AG04449 (cell line): ENCODE measurements around the gene CLDN25.
A peak's percentile ranks its signal among the peaks of the same experiment; 100 is the strongest.

Source experiments
- CTCF ChIA-PET: fragments of 350-600 bp; formaldehyde crosslinking; extraction: SDS; loops from one replicate; lab custom pipeline; 2021; ENCODE audit warnings: antibody characterized with exemption; lab: Yijun Ruan, JAX
- POLR2A ChIA-PET: fragments of 400-600, 350-600 bp; formaldehyde crosslinking; extraction: SDS; loops from one replicate; lab custom pipeline; 2020; ENCODE audit warnings: antibody characterized with exemption, inconsistent platforms; lab: Yijun Ruan, JAX
- DNase-seq: peaks from one replicate; pipeline ENCODE4 v3.0.0-alpha.2; 2010; ENCODE audit warnings: low read depth, low spot score
- H3K4me3 ChIP-seq: 2 replicates; pipeline ENCODE4 v1.5.1; 2011; ENCODE audit warnings: low read depth, mild to moderate bottlenecking, control low read depth, low read length
- TF ChIP-seq, protein P1 (sequence below): IDR thresholded peaks from one replicate; pipeline ENCODE4 v1.5.1; 2011; ENCODE audit warnings: mild to moderate bottlenecking, moderate library complexity, low read length, control low read depth, inconsistent platforms; ENCODE audit not compliant: insufficient read depth; ENCODE audit errors: missing control alignments

Gene CLDN25

GRCh38 chr11:113764527-113765219, 14.9 kb upstream of the CLDN25 start:
- TF ChIP-seq, protein P1, sequence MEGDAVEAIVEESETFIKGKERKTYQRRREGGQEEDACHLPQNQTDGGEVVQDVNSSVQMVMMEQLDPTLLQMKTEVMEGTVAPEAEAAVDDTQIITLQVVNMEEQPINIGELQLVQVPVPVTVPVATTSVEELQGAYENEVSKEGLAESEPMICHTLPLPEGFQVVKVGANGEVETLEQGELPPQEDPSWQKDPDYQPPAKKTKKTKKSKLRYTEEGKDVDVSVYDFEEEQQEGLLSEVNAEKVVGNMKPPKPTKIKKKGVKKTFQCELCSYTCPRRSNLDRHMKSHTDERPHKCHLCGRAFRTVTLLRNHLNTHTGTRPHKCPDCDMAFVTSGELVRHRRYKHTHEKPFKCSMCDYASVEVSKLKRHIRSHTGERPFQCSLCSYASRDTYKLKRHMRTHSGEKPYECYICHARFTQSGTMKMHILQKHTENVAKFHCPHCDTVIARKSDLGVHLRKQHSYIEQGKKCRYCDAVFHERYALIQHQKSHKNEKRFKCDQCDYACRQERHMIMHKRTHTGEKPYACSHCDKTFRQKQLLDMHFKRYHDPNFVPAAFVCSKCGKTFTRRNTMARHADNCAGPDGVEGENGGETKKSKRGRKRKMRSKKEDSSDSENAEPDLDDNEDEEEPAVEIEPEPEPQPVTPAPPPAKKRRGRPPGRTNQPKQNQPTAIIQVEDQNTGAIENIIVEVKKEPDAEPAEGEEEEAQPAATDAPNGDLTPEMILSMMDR = no peak
- POLR2A ChIA-PET = no interaction called here
- no peak overlapping the region for H3K4me3 ChIP-seq
- CTCF ChIA-PET = interaction anchor here (1.2 to 1.9 kb wide), 4 partner anchors 9 to 498 kb away, joined by 3 to 11 read pairs (median 4); partner anchors contain the start of gene ZW10
- no peak for DNase-seq

DNA sequence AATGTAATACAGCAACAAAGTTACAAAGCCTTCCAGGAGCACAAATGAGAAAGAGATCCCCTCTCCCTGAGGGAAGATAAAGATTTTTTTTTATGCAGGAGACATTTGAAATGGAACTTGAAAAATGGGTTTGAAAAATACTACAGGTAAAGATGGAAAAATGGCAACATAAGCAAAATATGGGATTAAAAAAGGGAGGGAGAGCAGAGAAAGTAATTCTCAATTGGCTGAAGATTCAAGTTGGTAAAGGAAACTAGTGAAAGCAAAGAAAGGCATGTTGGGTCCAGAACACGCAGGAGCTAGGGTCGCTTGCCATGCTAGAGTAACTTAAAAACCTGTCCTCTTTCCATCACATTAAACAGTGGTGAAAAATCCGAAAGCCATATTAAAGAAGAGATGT, 7.6 kb upstream of the CLDN25 start:
- CTCF ChIA-PET = interaction anchor here (0.9 to 2.6 kb wide), 3 partner anchors 10 to 24 kb away, joined by 3 to 11 read pairs (median 10); no protein-coding TSS in a partner anchor

DNA sequence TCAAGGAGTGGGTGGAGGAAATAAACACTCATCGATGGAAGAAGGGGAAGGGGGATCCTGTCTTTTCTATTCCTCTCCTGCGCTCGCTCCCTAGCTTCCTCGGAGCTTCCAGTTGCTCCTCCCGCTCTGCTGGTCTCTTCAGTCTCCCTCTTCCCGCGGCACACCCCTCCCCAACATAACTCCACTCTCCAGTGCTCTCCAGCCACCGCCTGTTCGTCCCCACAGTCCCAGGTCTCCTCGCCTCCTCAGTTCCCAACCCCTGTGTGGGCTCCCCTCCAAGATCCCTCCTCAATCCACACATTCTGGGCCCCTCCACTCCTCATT, 6.5 kb upstream of the CLDN25 start:
- H3K4me3 ChIP-seq = peak overlapping the region; percentile 95
- ChIA-PET POLR2A (no interaction called here), CTCF (interaction anchor here (0.6 to 2.6 kb wide), 13 partner anchors 8 to 467 kb away, joined by 3 to 11 read pairs (median 4); no protein-coding TSS in a partner anchor)
- TF ChIP-seq, protein P1 = no peak
- DNase-seq = no peak

More for the DNA sequence above, 7.6 kb upstream of the CLDN25 start:
- TF ChIP-seq, protein P1 = no peak
- DNase-seq = no peak
- peak overlapping the region; percentile 38; the same call in 1 of the 2 replicates for H3K4me3 ChIP-seq
- POLR2A ChIA-PET = no interaction called here

- peak within 1 kb of the TSS; percentile 95 for H3K4me3 ChIP-seq
- CTCF ChIA-PET = interaction anchor here (0.6 to 2.6 kb wide), 13 partner anchors 9 to 467 kb away, joined by 3 to 11 read pairs (median 4); no protein-coding TSS in a partner anchor
- TF ChIP-seq, protein P1 = peak; percentile 54
- peak; percentile 79 for DNase-seq
- POLR2A ChIA-PET = no interaction called here
Observed at GRCh38 chr11:113773416-113774173, 6.0 kb upstream of the CLDN25 start, which contains the start of gene ZW10. TSS of gene ZW10 (minus strand) at chr11:113773692. CDS start at chr11:113773666, 26 bp downstream.

DNA sequence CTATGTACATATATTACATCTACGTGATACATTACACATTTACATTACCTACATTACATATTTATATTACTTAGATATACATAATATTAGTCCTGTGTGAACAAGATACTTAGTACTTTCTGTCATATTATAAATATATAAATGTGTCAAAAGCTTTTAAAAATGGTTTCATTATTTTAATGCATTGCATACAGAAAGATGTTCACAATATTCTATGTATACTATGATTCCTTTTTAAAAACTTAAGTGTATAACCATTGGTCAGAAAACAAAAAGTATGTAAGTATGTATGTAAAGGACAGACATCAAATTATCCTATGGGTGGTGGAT, 5.5 kb upstream of the CLDN25 start:
- peak overlapping the region; percentile 95 for H3K4me3 ChIP-seq
- DNase-seq = no peak
- POLR2A ChIA-PET = no interaction called here
- TF ChIP-seq, protein P1 = no peak
- CTCF ChIA-PET = interaction anchor here (0.6 to 2.6 kb wide), 6 partner anchors 8 to 49 kb away, joined by 3 to 11 read pairs (median 8); no protein-coding TSS in a partner anchor
